NCI-H1048 (cell line): ENCODE data around the gene SMIM1.
A peak's percentile ranks its signal among the peaks of the same experiment; 100 is the strongest.
"Not testable (repeated sequence)": the region's sequence is repeated elsewhere in the genome, so short reads cannot be mapped to it uniquely, and the experiment has no call there.

Experiments used
- DNase-seq: peaks from one replicate; lab custom pipeline; 2025; lab: John Stamatoyannopoulos, UW

The SMIM1 gene

DNA sequence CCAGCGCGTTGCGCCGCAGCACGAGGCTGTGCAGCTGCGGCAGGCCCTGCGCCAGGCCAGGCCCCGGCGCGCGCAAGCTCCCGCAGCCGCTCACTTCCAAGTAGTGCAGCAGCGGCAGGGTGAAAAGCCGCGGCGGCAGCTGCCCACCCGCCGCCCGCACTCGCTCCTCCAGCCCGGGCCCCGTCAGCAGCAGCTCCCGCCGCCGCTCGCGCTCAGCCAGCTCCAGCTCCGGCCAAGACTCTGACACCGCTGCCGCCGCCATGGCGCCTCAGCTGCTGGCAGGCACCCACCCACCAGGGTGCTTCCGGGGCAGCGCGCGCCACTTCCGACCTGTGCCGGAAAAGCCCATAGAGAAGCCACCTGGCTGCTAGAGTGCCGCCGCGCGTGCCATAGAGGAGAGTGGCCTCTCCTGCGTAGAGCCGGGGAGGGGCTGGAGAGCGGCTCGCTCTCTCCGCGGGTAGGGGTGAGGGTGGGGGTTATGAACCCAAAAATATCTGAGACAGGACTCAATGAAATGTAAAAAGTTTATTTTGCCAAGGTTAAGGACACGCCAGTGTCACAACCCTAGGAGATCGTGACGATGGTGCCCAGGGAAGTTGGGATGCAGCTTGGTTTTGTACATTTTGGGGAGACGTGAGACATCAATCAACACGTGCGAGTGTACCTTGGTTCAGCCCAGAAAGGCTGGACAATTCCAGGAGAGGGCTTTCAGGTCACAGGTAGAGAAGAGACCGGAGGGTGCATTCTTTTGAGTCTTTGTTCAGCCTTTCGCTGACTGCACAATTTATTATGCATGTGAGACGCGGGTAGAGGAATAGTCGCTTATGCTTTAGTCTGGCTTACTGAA, 23.9 kb downstream of the SMIM1 start, which contains the start of gene LRRC47:
Gene LRRC47, minus strand, starts transcription at position 284 of the 847 bp plus-strand sequence. Its CDS starts 22 bp downstream, at position 262.
- DNase-seq, result peak; percentile 50

DNA sequence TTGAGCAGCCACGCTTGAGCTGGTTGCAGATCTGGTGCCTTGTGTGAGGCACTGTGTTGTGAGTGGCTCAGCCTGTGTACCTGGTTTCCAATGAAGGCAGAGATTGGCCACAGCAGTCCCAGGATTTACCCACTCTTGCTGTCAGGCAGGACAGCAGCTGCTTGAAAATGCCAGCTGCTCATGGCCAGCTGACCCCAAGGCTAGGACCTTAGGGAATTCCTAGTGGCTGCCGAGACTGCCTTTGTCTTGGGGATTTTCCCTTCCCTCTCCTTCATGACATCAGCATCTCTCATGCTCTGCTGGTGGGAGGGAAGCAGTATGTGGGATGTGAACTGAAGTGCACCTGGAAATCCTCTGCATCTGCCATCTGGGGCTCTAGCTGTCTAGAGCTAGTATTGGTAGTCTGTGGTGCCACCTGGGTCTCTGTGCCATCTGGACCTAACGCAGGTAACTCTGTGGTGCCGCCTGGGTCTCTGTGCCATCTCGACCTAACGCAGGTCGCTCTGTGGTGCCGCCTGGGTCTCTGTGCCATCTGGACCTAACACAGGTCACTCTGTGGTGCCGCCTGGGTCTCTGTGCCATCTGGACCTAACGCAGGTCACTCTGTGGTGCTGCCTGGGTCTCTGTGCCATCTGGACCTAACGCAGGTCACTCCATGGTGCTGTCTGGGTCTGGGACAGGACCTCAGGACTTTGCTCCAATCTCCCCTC, 27.6 kb downstream of the SMIM1 start:
- DNase-seq, result no peak

GRCh38 chr1:3800795-3801194, 28.2 kb downstream of the SMIM1 start:
- DNase-seq, result not testable (repeated sequence)

DNA sequence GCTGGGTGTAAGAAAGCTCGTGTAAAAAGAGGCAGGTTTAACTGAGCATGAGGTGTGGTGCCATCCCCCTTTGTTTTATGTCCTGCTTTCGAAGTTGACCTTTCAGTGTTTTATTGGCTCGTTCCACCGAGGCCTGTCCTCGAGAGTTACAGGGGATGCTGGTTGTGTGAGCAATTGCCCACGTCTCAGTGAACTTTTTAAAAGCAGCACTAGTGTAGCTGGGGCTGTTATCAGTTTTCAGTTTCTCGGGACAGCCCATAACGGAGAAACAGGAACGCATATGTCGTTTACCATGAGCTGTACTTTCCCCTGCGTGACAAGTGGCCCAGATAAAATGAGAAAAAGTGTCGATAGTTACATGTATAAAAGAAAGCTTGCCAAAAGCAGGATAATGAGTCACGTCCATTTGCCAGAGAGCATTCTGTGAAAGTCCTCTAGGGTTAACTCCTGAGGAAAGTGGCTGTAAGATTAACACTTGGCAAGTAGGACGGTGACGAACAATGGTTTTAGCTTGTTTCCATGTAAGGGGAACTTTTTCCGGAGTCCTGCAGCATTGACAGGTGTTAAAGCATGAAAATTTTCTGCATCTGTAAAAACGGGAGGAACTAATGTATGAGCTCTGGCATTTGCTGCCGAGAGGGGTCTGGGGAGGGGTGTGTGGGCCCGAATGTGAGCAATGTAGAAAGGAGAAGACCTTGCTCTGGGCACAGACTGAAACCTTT, 31.5 kb downstream of the SMIM1 start:
- DNase-seq, result no peak

DNA sequence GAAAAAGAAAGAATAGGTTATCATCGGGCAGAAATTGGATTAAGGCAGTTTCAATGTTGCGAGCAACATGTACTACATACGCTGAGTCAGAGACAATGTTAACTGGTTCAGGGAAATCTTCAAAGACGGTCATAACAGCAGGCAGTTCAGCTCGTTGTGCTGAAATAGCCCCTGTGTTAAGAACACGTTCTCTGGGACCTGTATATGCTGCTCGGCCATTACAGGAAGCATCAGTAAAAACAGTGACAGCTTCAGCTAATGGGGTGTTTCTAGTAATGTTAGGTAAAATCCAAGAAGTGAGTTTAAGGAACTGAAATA, 32.0 kb downstream of the SMIM1 start:
- DNase-seq, result not testable (repeated sequence)

GRCh38 chr1:3805038-3805437, 32.5 kb downstream of the SMIM1 start:
- DNase-seq, result no peak

GRCh38 chr1:3807769-3808168, 35.2 kb downstream of the SMIM1 start:
- DNase-seq, result no peak

DNA sequence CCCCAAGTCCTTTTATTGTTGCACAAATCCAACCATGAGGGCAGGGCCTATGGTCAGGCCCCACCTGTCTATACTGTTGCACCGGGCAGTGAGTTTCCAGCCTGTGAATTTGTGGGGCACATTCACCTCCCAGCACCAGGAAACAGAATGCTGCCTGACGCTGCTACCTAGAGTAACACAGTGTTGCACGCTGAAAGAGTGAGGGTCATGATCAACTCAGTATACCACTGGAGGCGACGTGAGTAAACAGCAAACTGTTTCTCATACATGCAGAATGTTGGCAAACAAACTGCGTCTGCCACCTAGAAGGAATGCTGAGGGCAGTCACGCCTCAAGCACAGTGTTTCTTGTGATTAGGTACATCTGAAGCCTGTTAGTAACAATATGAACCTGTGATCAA, 37.1 kb downstream of the SMIM1 start:
- DNase-seq, result no peak

GRCh38 chr1:3810149-3810761, 37.7 kb downstream of the SMIM1 start:
- DNase-seq, result not testable (repeated sequence)

- DNase-seq, result no peak
These were observed 39.0 kb downstream of the SMIM1 start for GRCh38 chr1:3811595-3811911.

DNA sequence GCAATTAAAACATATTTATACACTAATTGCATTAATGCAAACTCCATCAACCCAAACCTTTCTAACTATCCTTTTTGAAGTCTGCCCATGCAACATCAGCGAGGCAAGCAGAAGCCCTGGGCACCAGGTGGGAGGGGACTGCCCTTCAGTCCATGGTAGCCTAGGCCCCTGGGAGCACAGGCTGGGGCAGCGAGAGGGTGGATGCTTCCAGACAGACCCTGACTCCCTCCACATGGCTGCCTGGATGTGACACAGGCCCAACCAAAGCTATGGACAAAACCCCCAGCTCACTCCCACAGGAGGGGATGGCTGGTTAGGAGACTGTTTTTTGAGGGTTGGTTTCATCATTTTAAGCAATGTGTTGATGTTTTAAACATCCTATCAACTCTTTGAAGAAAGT, 41.5 kb downstream of the SMIM1 start:
- no peak for DNase-seq

DNA sequence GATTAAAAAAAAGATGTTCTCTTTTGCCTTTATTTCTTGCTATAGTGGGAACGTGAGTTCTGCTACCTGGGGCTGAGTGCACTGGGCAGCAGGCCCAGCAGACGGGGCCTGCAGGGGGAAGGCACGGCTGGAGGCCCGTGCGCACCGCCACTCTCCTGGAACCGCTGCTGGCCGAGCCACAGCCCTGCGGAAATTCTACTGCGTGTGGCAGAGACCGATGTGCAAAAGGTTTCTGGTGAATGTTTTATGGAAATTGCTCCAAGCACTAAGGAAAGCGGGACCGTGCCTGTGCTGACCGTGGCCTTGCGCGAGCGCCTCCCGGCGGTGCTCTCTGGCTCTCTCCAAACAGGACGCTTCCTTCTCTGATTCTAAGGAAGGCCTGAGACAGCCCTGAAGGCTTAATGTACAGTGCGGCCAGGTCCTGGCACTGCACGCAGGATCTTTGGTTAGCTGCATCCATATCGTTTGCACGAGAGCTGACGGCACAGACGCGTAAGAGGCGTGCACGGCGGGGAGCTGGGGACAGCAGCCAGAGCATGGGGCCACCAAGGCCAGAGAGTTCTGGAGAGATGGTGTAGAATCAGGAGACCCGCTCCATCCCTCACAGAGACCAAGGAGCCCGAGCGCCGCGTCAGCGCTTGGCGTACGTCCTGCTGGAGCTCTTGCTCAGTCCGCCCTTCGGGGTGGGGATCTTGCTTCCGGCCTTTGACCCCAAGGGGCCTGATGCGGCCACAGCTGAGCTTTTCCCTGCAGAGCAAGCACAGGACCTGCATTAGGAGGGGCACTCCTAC, 42.4 kb downstream of the SMIM1 start:
- no peak for DNase-seq

GRCh38 chr1:3816331-3817137, 44.0 kb downstream of the SMIM1 start:
- no peak for DNase-seq

GRCh38 chr1:3817138-3817740, 44.7 kb downstream of the SMIM1 start:
- DNase-seq, result no peak

DNA sequence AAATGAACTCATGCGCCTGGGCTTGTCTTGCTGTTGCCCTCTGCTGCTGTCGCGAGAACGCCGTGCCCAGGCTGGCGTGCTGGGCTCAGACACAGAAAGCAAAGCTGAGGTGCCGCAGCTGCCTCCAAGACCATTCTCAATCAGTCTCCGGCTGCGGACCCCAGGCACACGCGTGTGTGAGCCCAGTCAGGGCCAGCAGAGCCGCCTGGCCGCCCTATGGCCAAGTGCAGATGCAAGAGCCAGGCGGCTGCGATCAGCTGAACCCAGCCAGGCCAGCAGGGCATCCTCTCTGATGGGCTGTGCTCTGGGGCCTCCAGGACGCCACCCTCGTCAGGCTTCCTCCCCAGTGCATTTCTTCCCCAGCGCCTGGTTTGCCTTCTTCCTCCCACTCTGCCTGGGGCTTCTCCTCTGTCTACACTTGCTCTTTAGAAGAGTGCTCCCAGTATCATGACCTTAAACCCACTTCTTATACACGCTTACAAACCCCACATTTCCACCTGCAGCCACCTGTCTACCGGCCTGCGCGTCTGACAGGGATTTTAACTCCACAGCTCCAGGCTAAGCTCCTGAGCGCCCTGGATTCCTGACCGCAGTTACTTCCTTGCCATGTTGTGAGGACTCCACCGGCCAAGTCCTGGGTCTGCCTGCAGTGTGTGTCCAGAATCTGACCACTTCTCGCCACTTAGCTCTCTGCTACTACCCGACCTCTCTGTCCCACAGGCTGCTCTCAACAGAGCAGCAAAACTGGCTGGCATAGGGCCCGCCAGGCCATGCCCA, 45.5 kb downstream of the SMIM1 start:
- DNase-seq, result no peak

DNA sequence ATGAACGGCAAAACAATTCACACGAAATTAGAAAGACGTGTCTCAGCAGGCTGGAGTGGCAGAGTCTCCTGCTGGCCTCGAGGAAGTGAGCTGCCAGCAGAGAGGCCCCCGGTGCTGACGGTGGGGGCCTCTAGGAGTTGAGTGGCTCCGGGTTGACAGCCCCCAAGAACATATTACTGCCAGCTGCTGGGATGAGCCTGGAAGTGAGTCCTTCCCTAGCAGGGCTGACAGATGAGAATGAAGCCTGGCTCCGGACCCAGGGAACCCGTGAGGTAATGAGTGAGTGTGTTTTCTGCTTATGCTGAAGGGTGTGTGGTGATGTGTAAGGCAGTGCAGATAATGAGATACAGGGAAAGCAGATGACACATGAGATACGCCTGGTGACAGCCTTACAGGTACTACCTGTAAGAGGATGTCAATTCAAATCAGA, 47.2 kb downstream of the SMIM1 start:
- DNase-seq, result no peak

GRCh38 chr1:3820316-3820715, 47.8 kb downstream of the SMIM1 start:
- no peak for DNase-seq

DNA sequence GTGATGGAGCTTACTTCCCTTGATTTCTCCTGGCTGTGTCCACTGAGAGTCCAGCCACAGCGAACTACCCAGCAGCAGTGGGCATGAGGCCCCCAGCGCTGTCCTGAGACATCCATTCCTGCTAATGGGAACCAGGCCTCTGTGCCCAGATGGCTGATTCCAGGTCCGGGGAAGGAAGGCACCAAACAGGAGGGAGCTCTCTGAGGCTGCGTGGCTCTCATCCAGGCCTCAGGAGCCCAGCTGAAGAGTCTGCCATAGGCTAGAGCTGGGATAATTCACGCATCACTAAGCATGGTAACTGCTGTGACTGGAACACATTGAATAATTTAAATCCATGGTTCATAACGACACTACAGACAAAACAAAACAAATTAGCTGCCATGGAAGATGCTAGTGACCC, 48.5 kb downstream of the SMIM1 start:
- no peak for DNase-seq

DNA sequence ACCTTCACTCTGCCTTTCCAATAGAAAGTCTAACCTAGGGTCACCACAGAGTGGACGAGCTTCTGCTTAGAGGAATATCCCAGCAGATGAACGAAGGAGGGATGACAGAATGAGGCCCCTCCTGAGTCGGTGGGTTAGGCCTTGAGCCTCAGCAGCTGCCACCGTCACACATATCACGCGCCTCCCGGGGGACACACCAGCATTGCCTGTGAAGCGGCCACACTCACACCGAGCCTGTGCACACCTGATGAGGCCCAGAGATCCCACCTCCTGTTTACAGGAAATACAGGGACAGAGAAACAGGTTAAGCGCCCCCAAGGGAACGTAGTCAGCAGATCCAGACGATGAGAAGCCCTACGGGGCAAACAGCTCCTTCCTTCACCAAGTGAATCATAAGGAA, 48.9 kb downstream of the SMIM1 start:
- DNase-seq, result no peak

DNA sequence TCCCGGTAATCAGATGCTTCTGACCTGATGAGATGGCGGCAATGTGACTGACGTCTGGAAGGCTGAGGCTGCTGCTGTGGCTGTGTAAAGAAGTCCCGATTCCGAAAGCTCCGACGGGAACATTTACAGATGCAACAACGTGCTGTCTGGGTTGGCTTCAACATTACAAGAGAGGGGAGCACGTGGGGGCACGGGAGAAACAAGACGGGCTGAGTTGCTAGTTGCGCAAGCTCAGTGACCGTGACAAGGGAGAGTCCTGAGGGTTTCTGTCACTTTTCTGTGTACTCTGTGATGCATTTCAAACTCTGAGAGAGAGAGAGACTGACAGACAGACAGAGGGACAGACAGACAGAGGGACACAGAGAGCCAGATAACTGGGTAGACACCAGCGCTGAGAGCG, 49.4 kb downstream of the SMIM1 start:
- DNase-seq, result no peak
